Peyer's patch (tissue), 4 donors: ENCODE data around the gene CEP78. TPM values are rescaled to one million over a fixed set of nuclear protein-coding genes. Genes with fewer than 3 reads are reported as not detected.

ENCODE experiments used
- DNase-seq, 3 donors: peaks; one replicate each; pipeline ENCODE4 v3.0.0-alpha.2; 2017 to 2019
- H3K27ac ChIP-seq, 4 donors: fragments of 200-600 bp; sonication (generic); one replicate each; pipeline ENCODE4 v1.5.1; 2016 to 2019
- H3K27me3 ChIP-seq, 2 donors: fragments of 200-600 bp; sonication (generic); one replicate each; pipeline ENCODE4 v1.5.1; 2019
- H3K36me3 ChIP-seq, 3 donors: fragments of 200-600 bp; sonication (generic); one replicate each; pipeline ENCODE4 v1.5.1; 2016 to 2019
- H3K4me1 ChIP-seq, 4 donors: fragments of 200-600 bp; sonication (generic); one replicate each; pipeline ENCODE4 v1.5.1; 2016 to 2019
- H3K4me3 ChIP-seq, 4 donors: fragments of 200-600 bp; sonication (generic); 1 replicate in 3 of 4; 2 replicates in 1 of 4; pipeline ENCODE4 v1.5.1; 2016 to 2019; ENCODE audit warnings: mild to moderate bottlenecking in 1 of 4
- H3K9me3 ChIP-seq, 4 donors: fragments of 200-600 bp; sonication (generic); one replicate each; pipeline ENCODE4 v1.5.1; 2016 to 2019; ENCODE audit warnings: mild to moderate bottlenecking in 1 of 4
- CTCF ChIP-seq, 6 experiments: fragments of 450-650 bp in 4 of 6; fragments of 200-600 bp in 2 of 6; sonication (generic) in 1 of 6; IDR thresholded peaks; one replicate each; pipeline ENCODE4 v1.5.1; 2017 to 2019; ENCODE audit warnings: antibody characterized with exemption in 6 of 6, mild to moderate bottlenecking in 3 of 6, moderate library complexity in 1 of 6
- POLR2A ChIP-seq, 2 donors: fragments of 450-650 bp; IDR thresholded peaks; one replicate each; pipeline ENCODE4 v1.5.1; 2017; ENCODE audit warnings: antibody characterized with exemption in 2 of 2, mild to moderate bottlenecking in 2 of 2, moderate library complexity in 2 of 2
- total RNA-seq, 4 donors: library from RNA; depleted of rRNA; stranded (reverse); fragments of >200 nt; gene quantifications; one replicate each; pipeline ENCODE4 v1.1.0, GENCODE V29; 2016

CEP78 gene
- total RNA-seq, 4 donors from 2014 or later, result 5.4 to 19.0 (median 6.5) TPM

GRCh38 chr9:78267889-78268288, 32.0 kb downstream of the CEP78 start:
- no peak for DNase-seq
- Histone ChIP-seq H3K27me3 (no peaks in the 10 kb centered on the region), H3K36me3 (peaks cover 0 to 23% (median 0%) of the 10 kb centered on the region in 3 donors), H3K4me3 (no peak overlapping the region), H3K4me1 (no peaks in the 10 kb centered on the region), H3K9me3 (no peaks in the 10 kb centered on the region), H3K27ac (no peak overlapping the region)
- no peak for TF ChIP-seq CTCF (IDR thresholded peaks at IDR 0.05)
- TF ChIP-seq POLR2A (IDR thresholded peaks at IDR 0.05), result no peak

- no peaks in the 10 kb centered on the region for H3K27me3 ChIP-seq
- H3K9me3 ChIP-seq, result no peaks in the 10 kb centered on the region
- peaks cover 0 to 23% (median 0%) of the 10 kb centered on the region in 3 donors for H3K36me3 ChIP-seq
- H3K4me3 ChIP-seq, result no peak overlapping the region
- H3K27ac ChIP-seq, result no peak overlapping the region
- no peak for DNase-seq
- TF ChIP-seq CTCF (IDR thresholded peaks at IDR 0.05), result no peak
- no peak for TF ChIP-seq POLR2A (IDR thresholded peaks at IDR 0.05)
- H3K4me1 ChIP-seq, result no peaks in the 10 kb centered on the region
Observed at GRCh38 chr9:78269784-78270183, 33.9 kb downstream of the CEP78 start.

DNA sequence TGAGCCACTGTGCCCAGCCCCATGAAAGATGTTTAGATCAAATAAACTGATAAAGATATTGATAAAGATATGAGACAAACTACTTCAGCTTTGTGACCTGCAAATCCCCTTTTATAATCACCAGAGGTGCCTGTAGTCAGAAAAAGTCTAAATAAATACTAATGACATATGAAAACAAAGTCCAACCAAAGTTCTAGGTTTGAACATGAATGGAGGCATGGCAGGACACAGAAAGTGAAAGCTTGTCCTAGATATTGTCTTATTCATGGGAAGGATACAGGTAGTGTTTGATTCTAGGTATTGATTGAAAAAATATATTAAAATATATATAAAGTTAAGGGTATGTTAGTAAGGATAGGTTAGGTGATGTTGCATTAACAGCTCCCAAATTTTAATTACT, 36.4 kb downstream of the CEP78 start:
- Histone ChIP-seq H3K36me3 (peaks cover 0 to 9% (median 0%) of the 10 kb centered on the region in 3 donors), H3K27ac (no peak overlapping the region), H3K9me3 (no peaks in the 10 kb centered on the region), H3K27me3 (no peaks in the 10 kb centered on the region), H3K4me3 (no peak overlapping the region), H3K4me1 (no peaks in the 10 kb centered on the region)
- no peak for DNase-seq
- TF ChIP-seq CTCF (IDR thresholded peaks at IDR 0.05), result no peak
- TF ChIP-seq POLR2A (IDR thresholded peaks at IDR 0.05), result no peak

GRCh38 chr9:78273761-78274160, 37.9 kb downstream of the CEP78 start:
- DNase-seq, result no peak
- TF ChIP-seq CTCF (IDR thresholded peaks at IDR 0.05) (no peak), POLR2A (IDR thresholded peaks at IDR 0.05) (no peak)
- Histone ChIP-seq H3K27me3 (no peaks in the 10 kb centered on the region), H3K4me1 (no peaks in the 10 kb centered on the region), H3K9me3 (no peaks in the 10 kb centered on the region), H3K4me3 (no peak overlapping the region), H3K27ac (no peak overlapping the region), H3K36me3 (no peaks in the 10 kb centered on the region)

DNA sequence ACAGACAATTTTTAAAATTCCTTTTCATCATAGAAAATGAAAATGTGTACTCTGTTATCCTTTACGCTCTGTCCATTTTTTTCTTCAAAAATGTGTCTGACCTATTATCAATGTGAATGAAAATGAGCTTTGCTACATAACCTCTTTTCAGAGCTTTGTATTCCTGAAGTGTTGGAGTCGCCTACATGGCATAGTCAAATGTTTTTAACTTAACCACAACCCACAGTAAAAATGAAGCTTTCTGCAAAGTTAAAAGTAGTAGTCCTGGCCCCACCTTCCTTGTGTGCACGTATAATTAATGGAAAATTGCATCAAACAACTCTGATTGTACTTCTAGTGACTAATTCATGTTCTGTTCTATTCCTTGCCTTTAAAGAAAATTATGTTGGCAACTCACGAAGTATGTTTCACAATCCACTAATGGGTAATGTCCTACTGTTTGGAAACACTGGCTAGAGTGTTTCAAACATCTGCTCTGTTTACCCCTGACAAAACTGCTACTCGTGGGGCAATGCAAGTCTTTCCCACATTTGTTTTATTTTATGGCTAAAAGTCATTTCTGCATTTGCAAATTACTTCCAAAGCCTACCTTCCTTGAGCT, 42.4 kb downstream of the CEP78 start:
- TF ChIP-seq POLR2A (IDR thresholded peaks at IDR 0.05) (no peak), CTCF (IDR thresholded peaks at IDR 0.05) (no peak)
- no peaks in the 10 kb centered on the region for H3K4me1 ChIP-seq
- DNase-seq, result no peak
- H3K9me3 ChIP-seq, result no peaks in the 10 kb centered on the region
- no peaks in the 10 kb centered on the region for H3K36me3 ChIP-seq
- no peak overlapping the region for H3K4me3 ChIP-seq
- H3K27ac ChIP-seq, result no peak overlapping the region
- no peaks in the 10 kb centered on the region for H3K27me3 ChIP-seq

- H3K4me3 ChIP-seq, result no peak overlapping the region
- TF ChIP-seq CTCF (IDR thresholded peaks at IDR 0.05) (no peak), POLR2A (IDR thresholded peaks at IDR 0.05) (no peak)
- no peak overlapping the region for H3K27ac ChIP-seq
- H3K4me1 ChIP-seq, result no peaks in the 10 kb centered on the region
- DNase-seq, result no peak
- H3K27me3 ChIP-seq, result no peaks in the 10 kb centered on the region
- H3K9me3 ChIP-seq, result no peaks in the 10 kb centered on the region
- no peaks in the 10 kb centered on the region for H3K36me3 ChIP-seq
Observed at GRCh38 chr9:78278801-78279200, 42.9 kb downstream of the CEP78 start.
